HCT116 (cell line): ENCODE data around the gene NOS2. TPM values are rescaled to one million over a fixed set of nuclear protein-coding genes. Genes with fewer than 3 reads are reported as not detected.

Experiments
- ATAC-seq: fragments of 200-7000 bp; cut with Tn5 transposase; 2 replicates; pipeline ENCODE4 v1.9.1; 2020; ENCODE audit warnings: mild to moderate bottlenecking, moderate library complexity
- BruUV-seq: library from RNA; stranded (reverse); fragments of 400-500 nt; replicated peaks from 2 replicates; lab custom pipeline; 2021; lab: Mats Ljungman, UMichigan
- CTCF ChIA-PET: fragments of 300-600 bp; sonication (Branson Sonifier 250); formaldehyde crosslinking; loops from one replicate; lab custom pipeline; 2021; ENCODE audit warnings: antibody characterized with exemption; lab: Charles Lee
- POLR2A ChIA-PET: fragments of 300-600, 350-600 bp; sonication (Branson Sonifier 250); formaldehyde crosslinking; loops from one replicate; lab custom pipeline; 2021; ENCODE audit warnings: antibody characterized with exemption; lab: Charles Lee
- RAD21 ChIA-PET, 2 experiments: fragments of 300-600 bp; sonication (Branson Sonifier 250); formaldehyde crosslinking; loops; one replicate each; lab custom pipeline; 2023; ENCODE audit warnings: low total read pairs in 2 of 2; ENCODE audit not compliant: uncharacterized antibody in 2 of 2, unreplicated experiment in 2 of 2, low non-redundant PET in 1 of 2; lab: Charles Lee
- DNase-seq: peaks from one replicate; pipeline ENCODE4 v3.0.0-alpha.2; 2010; ENCODE audit warnings: low read depth, low spot score
- H2AFZ ChIP-seq: fragments of 200-600 bp; shearing (Covaris generic), sonication (generic); 2 replicates; pipeline ENCODE4 v1.6.1; 2017; ENCODE audit warnings: low read depth, mixed run types, mixed read lengths, antibody characterized with exemption, low read length; ENCODE audit not compliant: poor library complexity, severe bottlenecking
- H3K27ac ChIP-seq: 2 replicates; pipeline ENCODE4 v1.5.1; 2012; ENCODE audit warnings: low read depth, low read length
- H3K27me3 ChIP-seq: fragments of 200-600 bp; sonication (generic); 2 replicates; pipeline ENCODE4 v1.6.1; 2016; ENCODE audit warnings: mixed run types, low read length, mixed read lengths; ENCODE audit not compliant: insufficient read depth
- H3K36me3 ChIP-seq, 2 experiments: fragments of 200-500 bp in 1 of 2; fragments of 200-600 bp in 1 of 2; sonication (Bioruptor generic) in 1 of 2; sonication (generic) in 1 of 2; 2 replicates each; pipeline versions ENCODE4 v1.5.1 to v1.6.1; 2014 to 2016; ENCODE audit warnings: low read length in 2 of 2, inconsistent platforms in 1 of 2, mixed read lengths in 1 of 2, mixed run types in 1 of 2; ENCODE audit not compliant: insufficient read depth in 2 of 2, control insufficient read depth in 1 of 2
- H3K4me1 ChIP-seq, 2 experiments: fragments of 200-600 bp in 1 of 2; sonication (generic) in 1 of 2; 2 replicates each; pipeline versions ENCODE4 v1.5.1 to v1.6.1; 2012 to 2017; ENCODE audit warnings: low read length in 2 of 2, inconsistent platforms in 1 of 2, mild to moderate bottlenecking in 1 of 2, mixed read lengths in 1 of 2, mixed run types in 1 of 2, moderate library complexity in 1 of 2; ENCODE audit not compliant: insufficient read depth in 2 of 2, control insufficient read depth in 1 of 2
- H3K4me2 ChIP-seq: fragments of 200-600 bp; sonication (generic); 2 replicates; pipeline ENCODE4 v1.6.1; 2017; ENCODE audit warnings: mixed run types, low read length, mixed read lengths
- H3K4me3 ChIP-seq, 2 experiments: fragments of 200-600 bp in 1 of 2; sonication (generic) in 1 of 2; replicated peaks in 1 of 2; 2 replicates each; pipeline ENCODE4 v1.5.1; 2011 to 2016; ENCODE audit warnings: low read length in 2 of 2, control low read depth in 1 of 2, low read depth in 1 of 2, mild to moderate bottlenecking in 1 of 2, mixed read lengths in 1 of 2, mixed run types in 1 of 2
- H3K79me2 ChIP-seq: fragments of 200-600 bp; sonication (generic); 2 replicates; pipeline ENCODE4 v1.6.1; 2017; ENCODE audit warnings: mild to moderate bottlenecking, mixed run types, low read length, moderate library complexity, mixed read lengths; ENCODE audit not compliant: insufficient read depth
- H3K9ac ChIP-seq: fragments of 200-600 bp; sonication (generic); 2 replicates; pipeline ENCODE4 v1.6.1; 2016; ENCODE audit warnings: low read length, mixed read lengths
- H3K9me2 ChIP-seq: fragments of 200-600 bp; sonication (generic), shearing (Covaris generic); 2 replicates; pipeline ENCODE4 v1.6.1; 2017; ENCODE audit warnings: mixed run types, mild to moderate bottlenecking, moderate library complexity; ENCODE audit not compliant: insufficient read depth
- H3K9me3 ChIP-seq, 2 experiments: fragments of 200-500 bp in 1 of 2; fragments of 200-600 bp in 1 of 2; sonication (Bioruptor generic) in 1 of 2; sonication (generic) in 1 of 2; 2 replicates each; pipeline ENCODE4 v1.6.1; 2014 to 2017; ENCODE audit warnings: low read length in 2 of 2, mixed read lengths in 2 of 2, inconsistent platforms in 1 of 2, low read depth in 1 of 2, mild to moderate bottlenecking in 1 of 2, mixed run types in 1 of 2, moderate library complexity in 1 of 2; ENCODE audit not compliant: control insufficient read depth in 1 of 2, insufficient read depth in 1 of 2
- H4K20me1 ChIP-seq: fragments of 200-600 bp; sonication (generic), shearing (Covaris generic); 2 replicates; pipeline ENCODE4 v1.6.1; 2017; ENCODE audit warnings: mixed run types, mild to moderate bottlenecking, moderate library complexity; ENCODE audit not compliant: insufficient read depth
- ATF3 ChIP-seq: IDR thresholded peaks from 2 replicates; pipeline ENCODE4 v1.6.1; 2012
- ELF1 ChIP-seq: IDR thresholded peaks from 2 replicates; pipeline ENCODE4 v1.6.1; 2012; ENCODE audit warnings: low read depth, borderline replicate concordance
- EZH2phosphoT487 ChIP-seq: fragments of 200-600 bp; IDR thresholded peaks from 2 replicates; pipeline ENCODE4 v1.6.1; 2018; ENCODE audit warnings: antibody characterized with exemption, borderline replicate concordance
- JUND ChIP-seq: IDR thresholded peaks from 2 replicates; pipeline ENCODE4 v1.6.1; 2012
- POLR2AphosphoS5 ChIP-seq: IDR thresholded peaks from 2 replicates; pipeline ENCODE4 v1.6.1; 2011; ENCODE audit warnings: mild to moderate bottlenecking, low read depth, low read length, moderate library complexity
- REST ChIP-seq: IDR thresholded peaks from 2 replicates; pipeline ENCODE4 v1.6.1; 2012; ENCODE audit warnings: low read depth
- SP1 ChIP-seq: IDR thresholded peaks from 2 replicates; pipeline ENCODE4 v1.6.1; 2012; ENCODE audit warnings: low read depth
- TCF7L2 ChIP-seq: IDR thresholded peaks from 2 replicates; pipeline ENCODE4 v1.7.0; 2011; ENCODE audit warnings: borderline replicate concordance, inconsistent platforms; ENCODE audit not compliant: insufficient read depth, insufficient read length; ENCODE audit errors: extremely low read depth
- YY1 ChIP-seq: IDR thresholded peaks from 2 replicates; pipeline ENCODE4 v1.6.1; 2011; ENCODE audit warnings: low read length, low read depth, moderate library complexity, mild to moderate bottlenecking; ENCODE audit not compliant: insufficient replicate concordance; ENCODE audit errors: extremely low read depth
- ZNF274 ChIP-seq: fragments of 200-500 bp; sonication (Bioruptor generic); IDR thresholded peaks from 2 replicates; pipeline ENCODE4 v1.6.1; 2014; ENCODE audit warnings: mild to moderate bottlenecking, low read depth, low read length, inconsistent platforms
- intact Hi-C: fragments of 100-400 bp; cut with micrococcal nuclease; formaldehyde crosslinking; loops from 2 replicates; pipeline ENCODE4 v1.10.0; 2022
- total RNA-seq: library from RNA; stranded (reverse); gene quantifications from one replicate; pipeline ENCODE4 v1.2.1, GENCODE V29; 2021; ENCODE audit not compliant: unreplicated experiment
- TF ChIP-seq, protein P1 (sequence below): IDR thresholded peaks from 2 replicates; pipeline ENCODE4 v1.6.1; 2012

NOS2 gene
- total RNA-seq, 1 experiment from 2014 or later, result 0.07 TPM

DNA sequence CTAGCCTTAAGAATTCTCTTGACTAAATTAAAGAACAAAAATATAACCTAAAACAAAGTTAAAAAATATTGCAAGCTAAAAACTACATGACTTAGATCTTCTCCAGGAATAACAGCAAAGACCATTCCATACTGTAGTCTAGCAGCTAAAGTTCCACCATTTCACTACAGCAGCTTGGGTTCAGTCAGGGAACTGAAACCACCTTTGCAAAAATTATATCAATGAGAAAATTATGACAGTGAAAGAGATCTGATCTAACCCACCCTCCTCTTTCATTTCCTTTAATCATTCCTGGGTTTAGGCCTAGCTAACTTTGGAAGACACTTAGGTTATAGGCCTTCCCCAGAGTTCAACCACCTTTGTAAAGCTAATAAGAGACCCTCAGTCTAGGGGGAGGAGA is 36.3 kb upstream of the NOS2 start (continued):
- TF ChIP-seq SP1 (no peak), TCF7L2 (no peak), ELF1 (no peak)

- CTCF ChIA-PET, result interaction anchor here (1.0 kb wide), 1 partner anchor 29 kb away, joined by 3 read pairs; no protein-coding TSS in a partner anchor
- no peak for ATAC-seq
- Histone ChIP-seq H3K27me3 (no peaks in the 10 kb centered on the region), H3K36me3 (no peaks in the 10 kb centered on the region), H3K4me2 (no peak overlapping the region), H3K4me3 (no peak overlapping the region), H3K9ac (no peak overlapping the region), H3K4me1 (no peaks in the 10 kb centered on the region), H3K9me3 (no peaks in the 10 kb centered on the region), H3K27ac (no peak overlapping the region), H2AFZ (no peak overlapping the region), H4K20me1 (no peaks in the 10 kb centered on the region), H3K79me2 (no peaks in the 10 kb centered on the region), H3K9me2 (no peaks in the 10 kb centered on the region)
- BruUV-seq, result no TSS peak
- TF ChIP-seq POLR2AphosphoS5 (no peak), YY1 (no peak), ZNF274 (no peak), JUND (no peak), REST (no peak), ATF3 (no peak), ELF1 (no peak), EZH2phosphoT487 (no peak)
- TF ChIP-seq, protein P1, sequence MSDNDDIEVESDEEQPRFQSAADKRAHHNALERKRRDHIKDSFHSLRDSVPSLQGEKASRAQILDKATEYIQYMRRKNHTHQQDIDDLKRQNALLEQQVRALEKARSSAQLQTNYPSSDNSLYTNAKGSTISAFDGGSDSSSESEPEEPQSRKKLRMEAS, result no peak
- RAD21 ChIA-PET, result no interaction called here
- POLR2A ChIA-PET, result no interaction called here
- DNase-seq, result no peak
- intact Hi-C loops, result no loop called here
These were observed 34.2 kb upstream of the NOS2 start for GRCh38 chr17:27834571-27834970.
